Limb (tissue), 2 donors: ENCODE data around the gene ERGIC1.
"Not testable (repeated sequence)": the region's sequence is repeated elsewhere in the genome, so short reads cannot be mapped to it uniquely, and the experiment has no call there.

Source experiments
- DNase-seq, 2 donors: peaks; one replicate each; pipeline ENCODE4 v3.0.0-alpha.2; 2016; ENCODE audit errors: extremely low spot score in 2 of 2

Gene ERGIC1

DNA sequence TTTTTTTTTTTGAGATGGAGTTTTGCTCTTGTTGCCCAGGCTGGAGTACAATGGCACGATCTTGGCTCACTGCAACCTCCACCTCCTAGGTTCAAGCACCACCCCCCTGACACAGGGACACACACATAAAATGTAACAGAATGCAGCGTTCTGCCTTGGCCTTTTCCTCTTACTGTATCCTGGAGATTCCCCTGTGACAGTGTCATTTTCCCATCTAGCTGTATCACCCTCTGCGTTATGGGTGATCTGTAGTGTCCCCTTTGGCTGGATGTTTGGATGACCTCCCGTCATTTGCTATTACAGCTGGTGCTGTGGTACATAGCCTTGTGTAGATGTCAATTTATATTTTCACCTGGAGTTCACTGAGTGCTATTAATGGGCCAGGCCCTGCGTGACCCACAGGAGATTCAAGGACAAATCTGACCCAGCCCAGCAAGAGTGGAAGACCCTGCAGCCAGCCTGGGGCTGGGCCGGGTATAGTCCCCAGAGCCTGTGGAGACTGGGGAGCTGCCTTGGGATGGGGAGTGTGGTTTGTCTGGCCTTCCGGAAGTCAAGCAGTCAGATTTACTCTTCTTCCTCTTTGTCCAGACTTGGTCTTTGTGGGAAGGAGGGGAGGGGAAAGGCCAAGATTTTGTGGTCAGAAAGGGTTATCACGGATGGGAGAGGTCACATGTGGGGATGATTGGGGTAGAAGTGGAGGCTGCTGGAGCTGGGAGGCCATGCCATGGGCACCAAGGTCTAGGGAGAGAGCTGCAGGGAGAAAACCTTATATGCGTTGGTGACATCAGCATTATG, 43.6 kb downstream of the ERGIC1 start:
- DNase-seq = no peak

- no peak for DNase-seq
These were observed 44.5 kb downstream of the ERGIC1 start for GRCh38 chr5:172878585-172878932.

DNA sequence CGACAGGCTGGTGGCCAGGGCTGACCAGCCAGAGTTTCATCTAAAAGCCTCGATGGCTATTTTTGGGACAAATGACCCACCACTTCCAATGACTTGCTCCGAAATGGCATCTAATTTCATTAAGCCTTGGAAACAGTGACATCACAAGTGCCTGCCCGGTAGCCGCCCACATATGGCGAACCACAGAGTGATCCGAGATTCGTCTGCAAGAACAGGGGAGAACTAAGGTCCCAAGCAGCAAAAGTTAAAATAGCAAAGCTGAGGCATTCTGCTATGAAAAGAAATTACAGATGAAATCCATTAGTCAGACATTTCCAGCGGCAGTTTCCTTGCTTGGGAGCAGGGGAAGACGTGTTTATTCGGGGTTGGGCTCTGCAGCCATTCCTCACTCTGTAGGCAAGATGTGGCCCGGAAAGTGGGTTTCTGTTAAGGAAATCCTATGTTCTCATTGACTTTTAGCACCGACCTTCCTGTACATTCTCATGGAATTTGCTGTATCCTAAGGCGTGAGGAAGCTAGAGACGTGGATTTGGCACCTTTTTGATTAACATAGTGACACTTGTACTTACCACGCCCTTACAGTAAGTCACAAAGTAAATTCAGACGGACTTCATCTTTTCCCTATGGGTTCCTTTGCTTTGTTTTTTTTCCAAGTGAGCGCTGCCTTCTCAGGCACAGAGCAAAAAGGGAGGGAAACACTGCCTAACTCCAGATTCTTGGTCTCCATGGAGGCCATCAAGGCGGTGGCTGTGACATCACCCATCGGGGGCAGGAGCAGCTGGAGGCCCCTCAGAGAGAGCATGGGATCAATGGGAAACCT, 45.1 kb downstream of the ERGIC1 start:
- peak in 1 of 2 donors; percentile 54 for DNase-seq

GRCh38 chr5:172881691-172882370, 47.8 kb downstream of the ERGIC1 start:
- no peak for DNase-seq

GRCh38 chr5:172883066-172883465, 49.0 kb downstream of the ERGIC1 start:
- DNase-seq = no peak

DNA sequence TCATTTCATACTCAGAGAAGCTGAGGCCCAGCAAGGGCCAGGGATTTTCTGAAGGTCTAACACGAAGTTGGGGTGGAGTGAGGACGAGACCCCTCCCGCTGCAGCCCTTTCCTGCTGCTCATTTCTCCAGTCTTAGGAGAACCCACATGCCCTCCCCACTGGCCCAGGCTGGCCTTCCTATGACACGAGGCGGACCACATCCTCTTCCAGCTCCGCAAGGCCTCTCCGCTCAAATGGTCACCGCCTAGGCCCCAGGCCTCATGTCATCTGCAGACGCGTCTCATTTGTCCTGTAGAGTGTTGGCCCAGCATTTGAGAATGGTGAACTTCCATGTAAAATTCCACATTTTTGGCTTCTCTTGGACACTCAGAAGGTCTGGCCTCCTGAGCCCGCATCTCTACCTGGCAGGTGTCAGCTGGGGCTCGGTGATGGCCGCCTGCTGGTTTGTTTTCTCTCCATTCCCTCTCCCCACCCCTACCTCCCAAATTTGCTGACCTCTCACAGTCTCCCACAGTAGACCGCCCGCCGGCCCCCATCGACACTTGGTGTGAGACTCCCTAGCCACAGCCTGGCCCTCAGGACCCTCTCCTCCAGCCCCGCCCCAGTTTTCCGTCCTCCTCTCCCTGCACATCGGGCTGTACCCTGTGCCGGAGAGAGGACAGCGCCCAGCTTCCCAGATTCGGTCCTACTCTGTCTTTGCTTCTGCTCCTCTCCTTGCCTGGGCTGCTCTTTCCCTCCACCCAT, 51.7 kb downstream of the ERGIC1 start:
- no peak for DNase-seq

DNA sequence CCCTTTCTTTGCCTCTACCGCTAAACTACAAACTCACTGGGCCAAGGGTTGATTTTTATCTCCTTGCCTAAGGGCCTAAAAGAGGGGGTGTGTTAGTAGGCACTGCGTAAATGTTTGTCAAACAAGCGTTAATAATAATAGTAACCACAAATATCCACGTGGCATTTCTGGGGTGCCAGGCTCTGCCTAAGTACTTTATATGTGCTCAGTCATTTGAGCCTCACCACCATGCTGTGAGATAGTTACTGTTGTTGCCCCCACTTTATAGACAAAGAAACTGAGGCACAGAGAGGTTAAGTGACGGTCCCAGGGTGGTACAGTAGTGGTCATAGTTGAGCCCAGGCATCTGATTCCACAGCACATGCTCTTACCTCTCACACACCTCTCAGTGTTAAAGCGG, 52.4 kb downstream of the ERGIC1 start:
- DNase-seq = no peak

DNA sequence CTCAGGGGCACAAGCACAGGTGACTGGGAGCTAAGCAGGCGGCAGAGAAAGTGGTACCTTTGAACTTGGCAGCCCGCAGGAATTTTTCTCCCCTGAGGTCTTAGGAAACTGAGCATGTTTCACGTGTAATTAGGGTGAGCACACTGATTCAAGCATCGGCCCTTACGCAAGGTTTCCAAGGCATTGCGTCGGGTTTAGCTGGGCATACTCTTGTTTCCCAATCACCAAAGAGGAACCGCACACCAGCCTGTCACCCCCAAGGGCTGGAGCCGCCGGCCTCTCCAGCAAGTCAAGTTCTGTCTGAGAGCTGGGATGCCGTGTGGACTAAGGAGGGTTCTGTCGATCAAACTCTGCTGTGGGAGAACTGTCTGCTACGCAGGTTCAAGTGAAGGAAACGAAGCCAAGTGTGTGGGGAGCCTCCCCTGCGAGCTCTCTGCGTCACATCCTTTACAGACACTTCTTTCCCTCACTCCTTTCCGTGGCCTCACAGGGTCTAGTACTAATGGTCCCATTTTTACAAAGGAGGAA, 53.0 kb downstream of the ERGIC1 start:
- DNase-seq = peak; percentile 61 to 68

DNA sequence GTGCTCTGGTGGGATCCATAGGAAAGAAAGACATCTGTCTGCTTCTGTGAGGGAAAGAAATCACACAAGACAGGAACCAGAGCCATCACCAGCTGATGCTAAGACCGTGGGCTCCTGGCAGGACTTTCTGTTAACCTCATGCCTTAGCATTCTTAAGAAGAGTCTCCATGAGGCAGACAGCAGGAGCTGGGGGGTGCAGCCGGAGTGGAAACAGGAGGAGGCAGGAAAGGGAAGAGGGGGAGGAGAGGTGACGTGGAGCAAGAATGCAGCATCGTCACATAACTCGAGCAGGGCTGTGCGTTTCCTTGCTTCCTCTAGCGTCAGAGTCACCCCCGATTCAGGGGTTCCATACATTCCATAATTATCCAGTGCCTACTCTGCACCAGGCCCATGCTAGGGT, 53.6 kb downstream of the ERGIC1 start:
- peak; percentile 74 to 76 for DNase-seq

DNA sequence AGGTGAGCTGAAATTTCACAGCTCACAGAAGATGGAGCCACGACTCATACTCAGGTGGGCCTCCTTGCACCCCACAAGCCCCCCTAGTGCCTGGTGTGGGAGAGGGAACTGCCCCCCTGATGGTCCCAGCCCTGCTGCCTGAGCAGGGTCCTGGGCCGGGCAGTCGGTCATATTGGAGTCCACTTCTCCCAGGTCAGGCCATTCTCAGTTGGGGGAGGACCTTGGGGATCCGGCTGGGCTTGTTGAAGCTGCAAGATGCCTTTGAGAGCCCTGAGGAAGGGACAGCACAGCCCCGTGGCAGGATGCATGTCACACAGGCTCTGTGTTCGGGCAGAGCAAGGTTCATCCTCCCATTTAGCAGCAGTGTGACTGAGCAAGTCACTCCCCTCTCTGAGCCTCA, 56.6 kb downstream of the ERGIC1 start:
- DNase-seq = no peak

- DNase-seq = no peak
These were observed 57.8 kb downstream of the ERGIC1 start for GRCh38 chr5:172891716-172892421.

DNA sequence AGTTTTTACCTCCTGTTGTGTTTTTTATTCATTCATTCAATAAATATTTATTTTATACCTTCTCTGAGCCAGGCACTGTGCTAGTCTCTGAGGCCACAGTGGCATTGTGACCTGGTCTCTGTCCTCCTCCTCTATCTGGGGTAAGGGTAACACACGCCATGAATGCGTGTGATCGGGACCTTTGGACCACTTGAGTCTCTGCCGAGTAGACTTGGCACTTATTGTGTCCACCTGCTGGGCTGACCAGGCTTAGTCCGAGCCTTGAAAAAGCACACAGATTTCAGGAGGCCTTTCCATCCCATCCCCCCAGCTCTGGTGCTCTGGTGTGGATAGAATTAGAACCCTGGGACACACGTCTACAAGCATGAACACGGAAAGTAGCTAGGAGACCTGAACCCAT, 58.7 kb downstream of the ERGIC1 start:
- no peak for DNase-seq

GRCh38 chr5:172894767-172895388, 60.8 kb downstream of the ERGIC1 start:
- DNase-seq = no peak

DNA sequence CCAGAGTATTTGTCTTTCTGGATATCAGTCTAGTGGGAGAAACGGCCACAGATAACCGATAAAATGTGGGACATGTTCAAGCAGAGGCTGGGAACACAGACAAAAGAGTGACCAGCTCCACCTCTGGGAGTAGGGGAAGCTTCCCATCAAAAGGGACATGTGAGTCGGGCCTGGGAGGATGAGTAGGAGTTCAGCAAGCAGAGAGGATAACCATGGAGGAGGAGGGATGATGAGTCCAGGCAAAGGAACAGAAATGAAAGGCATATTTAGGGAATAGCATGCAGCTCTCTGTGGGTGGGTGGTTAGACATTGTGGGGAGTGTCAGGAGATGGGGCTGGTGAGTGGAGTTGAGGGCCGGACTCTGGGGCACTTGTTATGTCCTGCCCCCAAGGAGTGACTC, 61.5 kb downstream of the ERGIC1 start:
- DNase-seq = no peak

DNA sequence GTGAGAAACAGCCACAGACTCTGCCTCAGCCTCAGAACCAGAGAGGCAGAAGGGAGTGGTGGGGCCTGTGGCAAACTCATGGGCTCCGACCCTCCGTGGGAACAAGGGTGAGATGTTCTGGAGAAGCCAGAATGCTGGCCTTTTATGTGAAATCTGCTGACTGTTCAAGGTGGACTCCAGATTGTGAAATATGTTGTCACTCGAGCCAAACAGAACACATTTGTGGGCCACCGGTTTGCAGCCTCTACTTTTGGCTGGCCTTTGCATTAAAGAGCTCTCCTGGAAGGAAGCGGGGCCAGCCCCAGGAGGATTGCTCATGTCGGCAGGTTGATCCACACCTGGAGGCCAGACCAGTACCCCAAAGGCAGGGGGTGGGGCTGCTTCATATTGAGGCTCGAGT, 62.4 kb downstream of the ERGIC1 start:
- DNase-seq = no peak

GRCh38 chr5:172897067-172897466, 63.0 kb downstream of the ERGIC1 start:
- not testable (repeated sequence) for DNase-seq

- peak in 1 of 2 donors; percentile 49 for DNase-seq
These were observed 63.6 kb downstream of the ERGIC1 start for GRCh38 chr5:172897481-172898217.

GRCh38 chr5:172898218-172898842, 64.3 kb downstream of the ERGIC1 start:
- DNase-seq = no peak

GRCh38 chr5:172898843-172899369, 64.9 kb downstream of the ERGIC1 start:
- DNase-seq = no peak
